ENCODE measurements around the gene TPM1. TPM values are rescaled to one million over a fixed set of nuclear protein-coding genes. Genes with fewer than 3 reads are reported as not detected.
"Not testable (repeated sequence)": the region's sequence is repeated elsewhere in the genome, so short reads cannot be mapped to it uniquely, and the experiment has no call there.

The TPM1 gene
- total RNA-seq, 1 experiment from 2014 or later: 436 TPM

DNA sequence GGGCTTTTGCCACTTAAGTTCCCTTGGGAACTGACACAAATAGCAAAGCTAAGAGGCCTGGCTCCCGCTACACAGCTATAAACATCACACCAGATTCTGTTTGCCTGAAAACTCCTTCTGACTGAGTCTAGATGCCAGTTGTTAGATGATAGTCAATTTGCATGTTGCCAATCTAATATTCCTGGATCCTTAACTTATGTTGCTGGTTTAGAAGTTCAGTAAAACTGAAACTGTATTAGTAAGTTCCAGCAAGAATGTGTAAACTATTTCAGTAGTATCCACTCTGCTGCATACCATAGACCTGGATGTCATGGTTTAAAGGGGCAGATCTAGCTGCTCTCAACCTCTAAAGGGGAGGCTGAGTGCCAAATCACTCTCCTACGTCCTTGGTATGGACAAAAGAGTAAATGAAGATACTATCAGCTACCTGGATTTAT is 52.0 kb downstream of the TPM1 start:
- peak; percentile 55 for DNase-seq (ENCODE audit: low spot score)

DNA sequence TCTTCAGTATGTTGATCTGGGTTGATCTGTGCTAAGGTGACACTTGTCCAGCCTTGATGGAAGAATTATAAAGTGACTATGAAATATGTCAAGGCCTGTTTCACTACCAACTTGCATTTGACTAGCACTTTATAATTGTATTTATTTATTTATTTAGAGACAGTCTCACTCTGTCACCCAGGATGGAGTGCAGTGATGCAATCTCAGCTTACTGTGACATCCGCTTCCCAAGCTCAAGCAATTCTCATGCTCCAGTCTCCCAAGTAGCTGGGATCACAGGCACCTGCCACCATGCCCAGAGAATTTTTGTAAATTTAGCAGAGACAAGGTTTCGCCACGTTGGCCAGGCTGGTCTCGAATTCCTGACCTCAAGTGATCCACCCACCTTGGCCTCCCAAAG is 53.6 kb downstream of the TPM1 start:
- no peak for DNase-seq (ENCODE audit: low spot score)

DNA sequence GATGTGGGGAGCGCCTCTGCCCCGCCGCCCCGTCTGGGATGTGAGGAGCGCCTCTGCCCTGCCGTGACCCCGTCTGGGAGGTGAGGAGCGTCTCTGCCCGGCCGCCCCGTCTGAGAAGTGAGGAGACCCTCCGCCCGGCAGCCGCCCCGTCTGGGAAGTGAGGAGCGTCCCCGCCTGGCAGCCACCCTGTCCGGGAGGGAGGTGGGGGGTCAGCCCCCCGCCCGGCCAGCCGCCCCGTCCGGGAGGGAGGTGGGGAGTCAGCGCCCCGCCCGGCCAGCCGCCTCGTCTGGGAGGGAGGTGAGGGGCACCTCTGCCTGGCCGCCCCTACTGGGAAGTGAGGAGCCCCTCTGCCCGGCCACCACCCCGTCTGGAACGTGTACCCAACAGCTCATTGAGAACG is 56.4 kb downstream of the TPM1 start:
- DNase-seq (ENCODE audit: low spot score): not testable (repeated sequence)

DNA sequence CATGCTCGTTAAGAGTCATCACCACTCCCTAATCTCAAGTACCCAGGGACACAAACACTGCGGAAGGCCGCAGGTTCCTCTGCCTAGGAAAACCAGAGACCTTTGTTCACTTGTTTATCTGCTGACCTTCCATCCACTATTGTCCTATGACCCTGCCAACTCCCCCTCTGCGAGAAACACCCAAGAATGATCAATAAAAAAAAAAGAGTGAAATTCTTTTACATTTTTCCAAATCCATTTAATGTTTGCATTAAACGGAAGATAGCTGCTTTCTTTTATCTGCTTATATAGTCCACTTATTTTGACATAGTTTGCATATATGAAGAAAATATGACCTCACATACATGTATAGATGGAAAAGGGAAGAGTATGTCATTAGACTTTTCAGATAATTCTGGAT is 57.0 kb downstream of the TPM1 start:
- not testable (repeated sequence) for DNase-seq (ENCODE audit: low spot score)

DNA sequence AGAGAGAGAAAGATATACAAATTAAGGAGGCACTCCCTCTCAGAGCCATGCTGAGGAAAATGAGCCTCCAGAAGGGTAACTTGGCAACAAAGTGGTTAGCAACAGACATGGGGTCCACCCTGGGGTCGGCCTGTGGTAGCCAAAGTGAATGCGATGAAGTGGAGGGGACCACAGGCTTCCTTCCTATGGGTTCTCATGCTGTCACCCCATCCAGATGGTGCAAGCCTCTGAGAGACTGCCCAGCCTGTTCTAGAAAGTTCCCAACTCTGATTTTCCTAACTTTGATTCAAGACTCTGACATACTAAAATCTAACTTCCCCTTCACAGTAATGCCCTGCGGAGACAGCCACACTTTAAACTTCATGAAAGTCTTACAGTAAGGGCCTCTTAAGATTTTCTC is 60.9 kb downstream of the TPM1 start:
- DNase-seq (ENCODE audit: low spot score): no peak

DNA sequence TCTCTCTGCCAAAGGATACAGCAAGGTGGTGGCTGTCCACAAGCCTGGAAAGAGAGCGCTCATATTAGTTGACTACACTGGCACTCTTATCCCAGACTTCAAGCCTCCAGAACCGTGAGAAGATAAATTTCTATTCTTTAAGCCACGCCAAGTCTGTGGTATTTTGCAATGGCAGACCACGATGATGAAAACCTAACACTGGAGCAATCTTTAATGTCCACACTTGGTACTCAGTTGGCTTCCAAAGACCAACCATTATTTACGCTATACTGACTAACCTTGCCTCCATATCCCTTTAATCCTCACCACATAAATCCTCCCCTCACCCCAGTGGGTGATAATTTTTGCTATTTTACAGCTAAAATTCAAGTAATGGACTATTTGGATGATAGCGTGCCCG is 62.2 kb downstream of the TPM1 start:
- peak; percentile 48 for DNase-seq (ENCODE audit: low spot score)

DNA sequence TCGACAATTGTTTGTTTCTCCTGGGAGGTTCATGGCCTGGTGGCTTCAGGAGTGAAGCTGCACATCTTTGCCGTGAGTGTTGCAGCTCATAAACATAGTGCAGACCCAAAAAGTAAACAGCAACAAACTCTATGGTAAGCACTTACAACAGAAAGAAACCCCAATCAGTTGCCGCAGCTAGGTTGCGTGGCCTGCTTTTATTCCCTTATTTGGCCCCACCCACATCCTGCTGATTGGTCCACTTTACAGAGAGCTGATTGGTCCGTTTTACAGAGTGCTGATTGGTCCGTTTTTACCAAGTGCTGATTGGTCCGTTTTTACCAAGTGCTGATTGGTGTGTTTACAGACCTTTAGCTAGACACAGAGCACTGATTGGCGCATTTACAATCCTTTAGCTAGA is 62.8 kb downstream of the TPM1 start:
- peak; percentile 12 for DNase-seq (ENCODE audit: low spot score)

DNA sequence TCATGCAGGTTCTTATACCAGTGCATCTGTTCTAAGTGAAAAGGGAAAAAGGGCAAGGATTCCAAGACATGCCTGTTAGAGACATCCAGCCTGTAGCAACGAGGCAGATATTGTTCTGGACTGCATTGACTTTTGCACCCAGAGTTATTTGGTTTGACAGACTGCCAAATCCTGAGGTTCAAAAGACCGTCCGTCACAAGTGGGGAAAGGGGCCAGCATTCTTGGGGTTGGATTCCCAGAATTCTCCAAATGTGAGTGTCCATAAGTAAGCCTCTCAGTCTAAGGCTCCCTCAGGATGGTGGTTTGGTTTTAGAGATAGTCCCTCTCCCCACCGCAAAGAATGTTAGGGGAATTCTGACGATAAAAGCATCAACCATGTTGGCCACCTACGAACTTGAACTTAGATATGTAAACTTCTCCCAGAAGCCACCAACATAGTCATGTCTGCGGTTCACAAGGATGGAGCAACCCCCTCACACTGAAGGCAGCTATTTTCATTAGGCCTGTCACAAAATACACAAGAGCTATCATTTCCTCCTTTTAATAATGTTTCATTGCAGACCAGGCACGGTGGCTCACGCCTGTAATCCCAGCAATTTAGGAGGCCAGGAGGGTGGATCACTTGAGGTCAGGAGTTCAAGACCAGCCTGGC is 65.5 kb downstream of the TPM1 start:
- peak; percentile 100 for DNase-seq (ENCODE audit: low spot score)

DNA sequence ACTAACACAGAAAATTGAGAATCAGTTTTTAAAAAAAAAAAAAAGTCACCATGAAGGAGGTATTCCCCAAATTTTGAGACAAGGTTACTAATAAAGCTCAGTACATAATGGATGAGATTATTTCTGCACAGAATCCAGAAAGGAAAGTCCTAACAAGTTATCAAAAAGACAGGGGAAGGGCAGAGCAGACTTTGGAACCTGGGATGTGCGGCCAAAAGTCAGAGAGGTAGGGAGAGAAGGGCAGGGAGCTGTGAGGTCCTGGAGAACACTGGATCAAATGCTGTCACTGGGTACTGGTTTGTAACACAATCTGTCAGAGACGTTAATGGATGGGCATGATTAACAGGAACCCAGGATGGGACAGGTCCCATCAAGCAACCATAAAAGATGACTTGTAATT is 67.0 kb downstream of the TPM1 start:
- no peak for DNase-seq (ENCODE audit: low spot score)

DNA sequence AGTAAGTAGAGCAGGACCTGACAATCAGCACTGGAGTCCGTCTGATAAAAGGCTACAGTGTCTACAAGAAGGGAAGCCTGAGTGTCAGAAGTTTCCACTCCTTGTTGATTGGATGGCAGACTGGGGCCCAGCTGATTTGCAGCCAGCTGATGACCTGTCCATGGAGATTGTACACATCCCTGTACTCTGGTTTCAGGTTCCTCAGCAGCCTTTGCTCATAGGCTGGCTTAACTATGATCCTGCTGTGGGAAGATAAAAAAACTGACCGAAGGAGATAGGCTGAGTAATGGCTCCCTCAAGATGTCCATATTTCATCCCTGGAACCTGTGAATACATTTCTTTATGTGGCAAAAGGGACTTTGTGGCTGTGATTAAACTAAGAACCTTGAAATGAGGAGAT is 67.4 kb downstream of the TPM1 start:
- DNase-seq (ENCODE audit: low spot score): peak; percentile 2

DNA sequence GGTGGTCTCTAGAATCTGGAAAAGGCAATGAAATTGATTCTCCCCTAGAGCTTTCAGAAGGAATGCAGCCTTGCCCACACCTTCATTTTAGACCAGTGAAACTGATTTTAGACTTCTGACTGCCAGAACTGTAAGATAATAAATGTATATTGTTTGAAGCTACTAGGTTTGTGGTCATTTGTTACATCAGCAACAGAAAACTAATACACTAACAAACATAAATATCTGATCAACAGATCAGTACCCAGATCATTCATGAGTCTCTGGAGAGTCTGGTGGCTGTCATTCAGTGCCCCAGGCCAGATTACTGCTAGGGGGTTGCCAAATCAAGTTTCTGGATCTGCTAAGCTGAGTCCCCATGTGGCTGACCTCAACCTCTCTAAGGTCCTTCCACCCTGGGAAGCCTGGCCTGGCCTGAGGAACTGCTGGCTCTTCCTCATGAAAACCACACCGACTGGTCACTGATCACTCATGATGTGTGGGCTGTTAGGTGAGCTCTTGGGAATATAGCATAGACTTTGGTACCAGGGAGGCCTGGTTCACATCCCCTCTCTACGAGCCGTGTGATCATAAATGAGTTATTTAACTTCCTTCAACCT is 68.0 kb downstream of the TPM1 start:
- peak; percentile 2 for DNase-seq (ENCODE audit: low spot score)

DNA sequence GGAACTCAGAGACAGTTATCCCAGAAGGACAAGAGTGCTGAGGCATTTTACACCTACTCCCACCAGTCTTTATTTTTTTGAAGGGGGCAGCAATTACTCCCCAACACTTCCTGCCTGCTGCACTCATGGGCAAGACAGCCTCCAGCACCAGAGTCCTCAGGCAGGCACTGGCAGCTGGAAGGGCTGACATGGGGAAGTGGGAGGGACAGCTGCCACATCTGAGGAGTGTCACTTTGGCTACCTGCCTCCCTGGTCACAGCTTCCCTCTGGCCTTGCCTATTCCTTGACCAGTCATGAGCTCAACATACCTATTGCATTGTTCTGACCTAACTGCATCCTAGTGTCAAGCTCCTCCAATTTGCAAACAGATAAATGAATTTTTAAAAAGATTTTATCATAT is 68.9 kb downstream of the TPM1 start:
- peak; percentile 3 for DNase-seq (ENCODE audit: low spot score)

DNA sequence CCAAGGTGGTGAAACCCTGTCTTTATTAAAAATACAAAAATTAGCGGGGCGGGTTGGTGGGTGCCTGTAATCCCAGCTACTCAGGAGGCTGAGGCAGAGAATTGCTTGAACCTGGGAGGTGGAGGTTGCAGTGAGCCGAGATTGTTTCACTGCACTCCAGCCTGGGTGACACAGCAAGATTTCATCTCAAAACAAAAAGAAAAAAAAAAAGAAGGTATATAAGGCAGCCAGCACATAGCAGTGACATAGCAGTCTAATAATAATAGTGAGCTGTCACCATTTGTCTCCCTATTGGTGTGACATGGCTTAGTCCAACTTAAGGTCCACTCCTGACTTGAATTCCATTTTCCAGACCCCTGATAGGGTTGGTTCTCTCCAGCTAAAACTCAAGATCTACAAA is 70.3 kb downstream of the TPM1 start:
- peak; percentile 25 for DNase-seq (ENCODE audit: low spot score)

DNA sequence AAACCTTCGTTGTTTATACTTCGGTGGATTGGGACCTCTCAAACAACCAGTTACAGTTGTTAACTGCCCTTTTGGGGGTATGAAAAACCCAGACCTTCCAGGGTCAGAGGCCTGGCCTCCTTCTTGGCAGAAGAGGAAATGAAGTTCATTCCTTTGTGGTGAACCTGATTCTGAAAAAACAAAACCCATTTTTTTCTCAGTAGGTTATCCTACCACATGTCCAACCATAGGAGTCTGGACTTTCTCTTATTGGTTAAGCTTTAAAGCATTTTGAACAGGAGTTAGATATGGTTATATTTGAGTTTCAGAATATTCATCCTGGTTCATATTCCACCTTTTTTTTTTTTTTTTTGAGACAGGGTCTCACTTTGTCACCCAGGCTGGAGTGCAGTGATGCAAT is 71.9 kb downstream of the TPM1 start:
- no peak for DNase-seq (ENCODE audit: low spot score)

Other genes starting within 250 kb of the TPM1 start
- 25.0 and 34.3 TPM in 2 replicates for gene LACTB, start 79.1 kb downstream of the TPM1 start, total RNA-seq (2014; rRNA removed; shearing (Covaris generic))
- gene RPS27L, start 114.7 kb downstream of the TPM1 start, total RNA-seq (2014; rRNA removed; shearing (Covaris generic)): 73.3 and 148 TPM in 2 replicates
- gene RAB8B, start 146.9 kb downstream of the TPM1 start, total RNA-seq (2014; rRNA removed; shearing (Covaris generic)): 21.4 and 35.4 TPM in 2 replicates
- 20.7 and 27.3 TPM in 2 replicates for gene APH1B, start 234.9 kb downstream of the TPM1 start, total RNA-seq (2014; rRNA removed; shearing (Covaris generic))